Ovary (tissue), 3 donors: ENCODE results near the gene SLC25A31.

Experiments
- CTCF ChIP-seq, 3 donors: fragments of 450-650 bp in 2 of 3; fragments of 200-600 bp in 1 of 3; IDR thresholded peaks; one replicate each; pipeline versions ENCODE4 v1.5.1 to v1.8.0; 2016 to 2022; ENCODE audit warnings: antibody characterized with exemption in 3 of 3, mild to moderate bottlenecking in 1 of 3
- EP300 ChIP-seq: sonication (generic); formaldehyde crosslinking; IDR thresholded peaks from one replicate; pipeline ENCODE4 v1.6.1; 2017; ENCODE audit warnings: antibody characterized with exemption
- donor health status: DM: no; HTN: no; CAD: no.

DNA sequence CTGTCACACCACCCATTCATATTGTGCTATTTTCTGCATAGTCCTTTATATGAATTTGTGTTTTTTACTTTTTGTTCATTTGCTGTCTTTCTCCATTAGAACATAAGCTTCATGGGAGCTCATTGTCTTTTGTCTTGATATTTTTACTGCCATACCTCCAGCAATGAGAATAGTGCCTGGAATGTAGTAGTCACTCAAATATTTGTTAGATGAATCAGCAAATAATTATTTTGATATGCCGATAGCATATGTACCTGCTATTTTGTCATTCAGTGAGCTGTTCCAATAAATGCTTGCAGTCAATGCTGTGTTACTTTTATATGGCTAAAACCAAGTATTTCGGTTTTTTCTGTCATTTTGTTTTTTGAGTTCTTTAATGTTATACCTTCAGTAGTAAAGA, 43.5 kb upstream of the SLC25A31 start:
- TF ChIP-seq CTCF (IDR thresholded peaks at IDR 0.05): no peak
- TF ChIP-seq EP300: no peak
